CD4-positive, alpha-beta T cell treated with Interleukin-2 at 100 ng/mL for 4 hours (primary cell): ENCODE measurements around the gene ZNF611.
"Not testable (repeated sequence)": the region's sequence is repeated elsewhere in the genome, so short reads cannot be mapped to it uniquely, and the experiment has no call there.

Experiments
- DNase-seq: peaks from one replicate; pipeline ENCODE4 v3.0.0-alpha.2; 2020; ENCODE audit warnings: low spot score

ZNF611 gene

GRCh38 chr19:52716522-52716921 is 18.3 kb downstream of the ZNF611 start:
- DNase-seq: no peak

- peak; percentile 61 for DNase-seq
Observed at GRCh38 chr19:52715902-52716301, 18.9 kb downstream of the ZNF611 start.

GRCh38 chr19:52715330-52715729 is 19.5 kb downstream of the ZNF611 start:
- not testable (repeated sequence) for DNase-seq

- DNase-seq: not testable (repeated sequence)
Observed at GRCh38 chr19:52713051-52713450, 21.8 kb downstream of the ZNF611 start.

GRCh38 chr19:52711661-52712060 is 23.2 kb downstream of the ZNF611 start:
- not testable (repeated sequence) for DNase-seq

GRCh38 chr19:52710538-52710937 is 24.3 kb downstream of the ZNF611 start:
- DNase-seq: no peak

GRCh38 chr19:52705615-52706014 is 29.2 kb downstream of the ZNF611 start:
- not testable (repeated sequence) for DNase-seq

GRCh38 chr19:52703917-52704316 is 30.9 kb downstream of the ZNF611 start:
- DNase-seq: no peak

GRCh38 chr19:52700673-52701072 is 34.2 kb downstream of the ZNF611 start:
- DNase-seq: no peak

- DNase-seq: not testable (repeated sequence)
Observed at GRCh38 chr19:52699555-52699954, 35.3 kb downstream of the ZNF611 start.

GRCh38 chr19:52695996-52696395 is 38.8 kb downstream of the ZNF611 start:
- no peak for DNase-seq

- DNase-seq: no peak
Observed at GRCh38 chr19:52694921-52695320, 39.9 kb downstream of the ZNF611 start.

GRCh38 chr19:52694281-52694680 is 40.6 kb downstream of the ZNF611 start:
- not testable (repeated sequence) for DNase-seq

- DNase-seq: no peak
Observed at GRCh38 chr19:52692431-52693008, 42.3 kb downstream of the ZNF611 start.

- no peak for DNase-seq
Observed at GRCh38 chr19:52691737-52692136, 43.1 kb downstream of the ZNF611 start.

GRCh38 chr19:52691215-52691610 is 43.6 kb downstream of the ZNF611 start:
- DNase-seq: no peak

GRCh38 chr19:52690369-52691214 is 44.3 kb downstream of the ZNF611 start:
- DNase-seq: peak; percentile 90

- DNase-seq: no peak
Observed at GRCh38 chr19:52689843-52690368, 44.9 kb downstream of the ZNF611 start.

- DNase-seq: not testable (repeated sequence)
Observed at GRCh38 chr19:52688925-52689796, 45.7 kb downstream of the ZNF611 start.

- no peak for DNase-seq
Observed at GRCh38 chr19:52688335-52688734, 46.5 kb downstream of the ZNF611 start.

- DNase-seq: no peak
Observed at GRCh38 chr19:52687684-52688083, 47.2 kb downstream of the ZNF611 start.

- no peak for DNase-seq
Observed at GRCh38 chr19:52685811-52686210, 49.0 kb downstream of the ZNF611 start.
